NCI-H187 treated with DMSO at 0.1 percent for 48 hours (cell line): ENCODE results near the gene HDAC1.
"Not testable (repeated sequence)": the region's sequence is repeated elsewhere in the genome, so short reads cannot be mapped to it uniquely, and the experiment has no call there.

Source experiments
- DNase-seq: peaks from one replicate; lab custom pipeline; 2025; lab: John Stamatoyannopoulos, UW

The HDAC1 gene

GRCh38 chr1:32291708-32292538, at the start of gene HDAC1:
TSS of gene HDAC1 (plus strand) at chr1:32292083. CDS start at chr1:32292170, 87 bp downstream.
- DNase-seq: peak; percentile 53

GRCh38 chr1:32242341-32242851, 49.5 kb upstream of the HDAC1 start:
- DNase-seq: no peak

GRCh38 chr1:32246888-32247273, 45.0 kb upstream of the HDAC1 start, which contains the start of gene FAM167B:
TSS of gene FAM167B (plus strand) at chr1:32247222. CDS start at chr1:32247422, 200 bp downstream.
- no peak for DNase-seq

GRCh38 chr1:32247452-32247851, 44.4 kb upstream of the HDAC1 start:
- DNase-seq: no peak

GRCh38 chr1:32247983-32248889, 43.6 kb upstream of the HDAC1 start:
- no peak for DNase-seq

GRCh38 chr1:32249831-32250525, 41.9 kb upstream of the HDAC1 start:
- no peak for DNase-seq

- DNase-seq: no peak
Measured at GRCh38 chr1:32250893-32251716, 40.8 kb upstream of the HDAC1 start, which contains the start of gene LCK. TSS of gene LCK (plus strand) at chr1:32251265. CDS start at chr1:32274330, 23,065 bp downstream.

GRCh38 chr1:32255072-32256071, 36.5 kb upstream of the HDAC1 start:
- DNase-seq: no peak

GRCh38 chr1:32256473-32257226, 35.2 kb upstream of the HDAC1 start:
- DNase-seq: no peak

- no peak for DNase-seq
Measured at GRCh38 chr1:32257227-32257508, 34.7 kb upstream of the HDAC1 start.

GRCh38 chr1:32263236-32263593, 28.7 kb upstream of the HDAC1 start:
- not testable (repeated sequence) for DNase-seq

GRCh38 chr1:32263744-32264143, 28.1 kb upstream of the HDAC1 start:
- DNase-seq: no peak

- no peak for DNase-seq
Measured at GRCh38 chr1:32265846-32266245, 26.0 kb upstream of the HDAC1 start.

- no peak for DNase-seq
Measured at GRCh38 chr1:32266921-32267591, 24.8 kb upstream of the HDAC1 start.

- DNase-seq: no peak
Measured at GRCh38 chr1:32269744-32270143, 22.1 kb upstream of the HDAC1 start.

- no peak for DNase-seq
Measured at GRCh38 chr1:32272557-32273390, 19.1 kb upstream of the HDAC1 start.

GRCh38 chr1:32273391-32274208, 18.3 kb upstream of the HDAC1 start:
- no peak for DNase-seq
